NCI-H1694 treated with DMSO at 0.1 percent for 48 hours (cell line): ENCODE measurements around the gene SMCO3.
"Not testable (repeated sequence)": the region's sequence is repeated elsewhere in the genome, so short reads cannot be mapped to it uniquely, and the experiment has no call there.

Experiments
- DNase-seq: peaks from one replicate; lab custom pipeline; 2025; lab: John Stamatoyannopoulos, UW

SMCO3 gene

GRCh38 chr12:14774906-14775635 is 38.9 kb downstream of the SMCO3 start:
- DNase-seq, result no peak

- no peak for DNase-seq
Observed at GRCh38 chr12:14774074-14774905, 39.7 kb downstream of the SMCO3 start.

- DNase-seq, result no peak
Observed at GRCh38 chr12:14773685-14774073, 40.3 kb downstream of the SMCO3 start.

- DNase-seq, result no peak
Observed at GRCh38 chr12:14772946-14773345, 41.0 kb downstream of the SMCO3 start.

- DNase-seq, result no peak
Observed at GRCh38 chr12:14771651-14772137, 42.3 kb downstream of the SMCO3 start.

- DNase-seq, result no peak
Observed at GRCh38 chr12:14770496-14771461, 43.2 kb downstream of the SMCO3 start.

GRCh38 chr12:14769969-14770495 is 44.0 kb downstream of the SMCO3 start:
- no peak for DNase-seq

- DNase-seq, result no peak
Observed at GRCh38 chr12:14769466-14769968, 44.5 kb downstream of the SMCO3 start.

- no peak for DNase-seq
Observed at GRCh38 chr12:14768823-14769405, 45.1 kb downstream of the SMCO3 start.

GRCh38 chr12:14767617-14768016 is 46.4 kb downstream of the SMCO3 start:
- DNase-seq, result no peak

- no peak for DNase-seq
Observed at GRCh38 chr12:14766649-14767215, 47.2 kb downstream of the SMCO3 start.

GRCh38 chr12:14766020-14766419 is 48.0 kb downstream of the SMCO3 start:
- not testable (repeated sequence) for DNase-seq

- no peak for DNase-seq
Observed at GRCh38 chr12:14765398-14765797, 48.6 kb downstream of the SMCO3 start.

GRCh38 chr12:14759711-14760280 is 54.2 kb downstream of the SMCO3 start:
- DNase-seq, result not testable (repeated sequence)

GRCh38 chr12:14756334-14757143 is 57.4 kb downstream of the SMCO3 start:
- no peak for DNase-seq
